Measurements from ENCODE around the gene AGAP1.

Gene AGAP1

GRCh38 chr2:235486729-235487128 is 7.1 kb upstream of the AGAP1 start:
- in situ Hi-C loops (cut with MboI; ENCODE audit: low sequenced_read_pairs) = no loop called here

GRCh38 chr2:235489897-235490296 is 3.9 kb upstream of the AGAP1 start:
- in situ Hi-C loops (cut with MboI; ENCODE audit: low sequenced_read_pairs) = no loop called here

- in situ Hi-C loops (cut with MboI; ENCODE audit: low sequenced_read_pairs) = no loop called here
These were observed 946 bp upstream of the AGAP1 start for GRCh38 chr2:235492850-235493344.

GRCh38 chr2:235493402-235493774 is 455 bp upstream of the AGAP1 start:
- in situ Hi-C loops (cut with MboI; ENCODE audit: low sequenced_read_pairs) = no loop called here

GRCh38 chr2:235494716-235495372 is 1.0 kb downstream of the AGAP1 start:
- in situ Hi-C loops (cut with MboI; ENCODE audit: low sequenced_read_pairs) = no loop called here

- in situ Hi-C loops (cut with MboI; ENCODE audit: low sequenced_read_pairs) = no loop called here
These were observed 1.8 kb downstream of the AGAP1 start for GRCh38 chr2:235495373-235496238.

GRCh38 chr2:235496239-235496621 is 2.4 kb downstream of the AGAP1 start:
- in situ Hi-C loops (cut with MboI; ENCODE audit: low sequenced_read_pairs) = no loop called here

GRCh38 chr2:235497096-235497495 is 3.3 kb downstream of the AGAP1 start:
- in situ Hi-C loops (cut with MboI; ENCODE audit: low sequenced_read_pairs) = no loop called here

- in situ Hi-C loops (cut with MboI; ENCODE audit: low sequenced_read_pairs) = no loop called here
These were observed 4.7 kb downstream of the AGAP1 start for GRCh38 chr2:235498541-235498940.

- in situ Hi-C loops (cut with MboI; ENCODE audit: low sequenced_read_pairs) = no loop called here
These were observed 5.3 kb downstream of the AGAP1 start for GRCh38 chr2:235498946-235499812.

GRCh38 chr2:235500110-235500760 is 6.4 kb downstream of the AGAP1 start:
- in situ Hi-C loops (cut with MboI; ENCODE audit: low sequenced_read_pairs) = no loop called here

- in situ Hi-C loops (cut with MboI; ENCODE audit: low sequenced_read_pairs) = no loop called here
These were observed 7.2 kb downstream of the AGAP1 start for GRCh38 chr2:235500761-235501672.

GRCh38 chr2:235501673-235502031 is 7.8 kb downstream of the AGAP1 start:
- in situ Hi-C loops (cut with MboI; ENCODE audit: low sequenced_read_pairs) = no loop called here

GRCh38 chr2:235502336-235502735 is 8.5 kb downstream of the AGAP1 start:
- in situ Hi-C loops (cut with MboI; ENCODE audit: low sequenced_read_pairs) = no loop called here

- in situ Hi-C loops (cut with MboI; ENCODE audit: low sequenced_read_pairs) = no loop called here
These were observed 10.8 kb downstream of the AGAP1 start for GRCh38 chr2:235504441-235505180.

GRCh38 chr2:235505181-235505741 is 11.4 kb downstream of the AGAP1 start:
- in situ Hi-C loops (cut with MboI; ENCODE audit: low sequenced_read_pairs) = no loop called here

- in situ Hi-C loops (cut with MboI; ENCODE audit: low sequenced_read_pairs) = no loop called here
These were observed 12.6 kb downstream of the AGAP1 start for GRCh38 chr2:235506291-235506996.

- in situ Hi-C loops (cut with MboI; ENCODE audit: low sequenced_read_pairs) = no loop called here
These were observed 13.3 kb downstream of the AGAP1 start for GRCh38 chr2:235506997-235507615.
